Breast epithelium (tissue), 4 donors: ENCODE results near the gene CNOT2. TPM values are rescaled to one million over a fixed set of nuclear protein-coding genes. Genes with fewer than 3 reads are reported as not detected.

ENCODE experiments used
- DNase-seq, 2 donors: peaks; one replicate each; pipeline ENCODE4 v3.0.0-alpha.2; 2019; ENCODE audit warnings: low spot score in 2 of 2
- H3K27ac ChIP-seq, 2 donors: fragments of 200-600 bp; sonication (generic) in 1 of 2; one replicate each; pipeline ENCODE4 v1.5.1; 2016 to 2019; ENCODE audit warnings: mild to moderate bottlenecking in 1 of 2
- H3K27me3 ChIP-seq, 2 donors: fragments of 200-600 bp; sonication (generic) in 1 of 2; one replicate each; pipeline versions ENCODE4 v1.5.1 to v1.6.0; 2017 to 2019; ENCODE audit warnings: control low read depth in 1 of 2, mild to moderate bottlenecking in 1 of 2
- H3K36me3 ChIP-seq: fragments of 200-600 bp; one replicate; pipeline ENCODE4 v1.5.1; 2019
- H3K4me1 ChIP-seq, 2 donors: fragments of 200-600 bp; sonication (generic); one replicate each; pipeline ENCODE4 v1.5.1; 2016 to 2019; ENCODE audit warnings: control low read depth in 1 of 2
- H3K4me3 ChIP-seq, 3 donors: fragments of 200-600 bp; sonication (generic); 1 replicate in 2 of 3; 2 replicates in 1 of 3; pipeline ENCODE4 v1.5.1; 2016 to 2019; ENCODE audit warnings: mild to moderate bottlenecking in 3 of 3, moderate library complexity in 2 of 3
- H3K9me3 ChIP-seq, 2 donors: fragments of 200-600 bp; sonication (generic) in 1 of 2; one replicate each; pipeline ENCODE4 v1.5.1; 2016 to 2019; ENCODE audit warnings: control low read depth in 1 of 2
- CTCF ChIP-seq, 3 donors: fragments of 450-650 bp; IDR thresholded peaks; one replicate each; pipeline ENCODE4 v1.5.1; 2016 to 2017; ENCODE audit warnings: antibody characterized with exemption in 3 of 3, mild to moderate bottlenecking in 3 of 3, moderate library complexity in 3 of 3
- POLR2A ChIP-seq: fragments of 450-650 bp; IDR thresholded peaks from one replicate; pipeline ENCODE4 v1.6.1; 2016; ENCODE audit warnings: antibody characterized with exemption, mild to moderate bottlenecking, moderate library complexity
- POLR2AphosphoS5 ChIP-seq, 3 donors: sonication (generic); formaldehyde crosslinking; IDR thresholded peaks; one replicate each; pipeline ENCODE4 v1.6.1; 2017; ENCODE audit warnings: antibody characterized with exemption in 3 of 3
- intact Hi-C: fragments of 100-400 bp; cut with DNase I; formaldehyde crosslinking; loops from one replicate; pipeline ENCODE4 v1.15.1; 2023; ENCODE audit warnings: low total_unique reads
- total RNA-seq, 3 donors: library from RNA; depleted of rRNA; stranded (reverse); fragments of >200 nt; gene quantifications; one replicate each; pipeline ENCODE4 v1.1.0, GENCODE V29; 2016

Gene CNOT2
- total RNA-seq, 3 donors from 2014 or later = 132 to 275 (median 191) TPM

DNA sequence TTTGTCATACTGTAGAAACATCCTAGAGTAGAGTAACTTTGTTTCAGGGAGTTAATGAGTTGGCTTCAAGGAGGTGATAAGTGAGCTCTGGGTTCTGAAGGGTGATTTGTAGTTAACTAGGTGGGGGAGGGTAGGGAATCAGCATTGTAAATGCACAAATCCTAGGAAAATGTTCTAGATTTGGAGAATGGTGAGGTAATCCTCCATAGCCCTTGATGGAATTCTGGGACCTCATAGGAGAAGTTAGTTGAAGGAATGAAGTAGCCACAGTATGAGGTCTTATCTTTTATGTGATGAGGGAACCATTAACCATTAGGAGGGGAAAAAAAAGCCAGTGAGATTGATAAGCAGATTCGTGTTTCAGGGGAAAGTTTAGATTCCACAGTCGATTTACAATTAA lies 8.0 kb downstream of the CNOT2 start:
- no peak for DNase-seq
- Histone ChIP-seq H3K36me3 (no peaks in the 10 kb centered on the region), H3K27me3 (no peaks in the 10 kb centered on the region), H3K4me1 (no peaks in the 10 kb centered on the region), H3K4me3 (no peak overlapping the region), H3K9me3 (no peaks in the 10 kb centered on the region), H3K27ac (no peak overlapping the region)
- intact Hi-C loops = no loop called here
- TF ChIP-seq POLR2A (no peak), POLR2AphosphoS5 (IDR thresholded peaks at IDR 0.05) (no peak), CTCF (IDR thresholded peaks at IDR 0.05) (no peak)

DNA sequence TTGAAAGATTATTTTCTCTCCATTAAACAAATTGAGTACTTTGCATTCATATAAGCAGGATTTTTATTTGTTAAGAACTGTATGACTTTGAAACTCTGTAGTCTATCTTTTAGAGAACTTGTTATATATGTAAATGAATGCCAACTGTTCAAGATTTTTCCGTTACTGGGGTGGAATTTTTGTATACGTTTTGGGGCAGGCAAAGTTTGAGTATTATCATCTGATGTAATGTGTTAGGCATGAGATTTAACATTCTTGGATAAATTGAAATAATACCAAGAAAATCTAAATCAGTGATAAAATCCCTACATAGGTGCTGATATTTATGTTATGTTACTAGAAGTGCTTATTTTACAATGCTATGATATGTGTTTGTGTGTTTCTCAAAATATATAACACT lies 8.4 kb downstream of the CNOT2 start:
- Histone ChIP-seq H3K4me3 (no peak overlapping the region), H3K9me3 (no peaks in the 10 kb centered on the region), H3K27ac (no peak overlapping the region), H3K4me1 (no peaks in the 10 kb centered on the region), H3K36me3 (no peaks in the 10 kb centered on the region), H3K27me3 (no peaks in the 10 kb centered on the region)
- no peak for DNase-seq
- intact Hi-C loops = no loop called here
- TF ChIP-seq CTCF (IDR thresholded peaks at IDR 0.05) (no peak), POLR2A (no peak), POLR2AphosphoS5 (IDR thresholded peaks at IDR 0.05) (no peak)

- intact Hi-C loops = no loop called here
- TF ChIP-seq POLR2AphosphoS5 (IDR thresholded peaks at IDR 0.05) (no peak), POLR2A (no peak), CTCF (IDR thresholded peaks at IDR 0.05) (no peak)
These were observed 9.6 kb downstream of the CNOT2 start for GRCh38 chr12:70252832-70253231.

GRCh38 chr12:70254225-70254624 lies 11.0 kb downstream of the CNOT2 start:
- Histone ChIP-seq H3K4me3 (no peak overlapping the region), H3K4me1 (peaks cover 0 to 6% of the 10 kb centered on the region in 2 donors), H3K27me3 (no peaks in the 10 kb centered on the region), H3K27ac (no peak overlapping the region), H3K9me3 (no peaks in the 10 kb centered on the region), H3K36me3 (no peaks in the 10 kb centered on the region)
- DNase-seq = no peak
- intact Hi-C loops = no loop called here
- TF ChIP-seq POLR2AphosphoS5 (IDR thresholded peaks at IDR 0.05) (no peak), CTCF (IDR thresholded peaks at IDR 0.05) (no peak), POLR2A (no peak)

More at GRCh38 chr12:70252832-70253231, 9.6 kb downstream of the CNOT2 start:
- Histone ChIP-seq H3K27ac (no peak overlapping the region), H3K4me3 (no peak overlapping the region), H3K27me3 (no peaks in the 10 kb centered on the region), H3K4me1 (no peaks in the 10 kb centered on the region), H3K36me3 (no peaks in the 10 kb centered on the region), H3K9me3 (no peaks in the 10 kb centered on the region)
- DNase-seq = no peak

- peaks cover 0 to 6% of the 10 kb centered on the region in 2 donors for H3K4me1 ChIP-seq
- no peak overlapping the region for H3K4me3 ChIP-seq
- H3K27me3 ChIP-seq = no peaks in the 10 kb centered on the region
- no peak for DNase-seq
- no peak overlapping the region for H3K27ac ChIP-seq
- intact Hi-C loops = no loop called here
- H3K9me3 ChIP-seq = no peaks in the 10 kb centered on the region
- H3K36me3 ChIP-seq = no peaks in the 10 kb centered on the region
- no peak for TF ChIP-seq CTCF (IDR thresholded peaks at IDR 0.05)
- no peak for TF ChIP-seq POLR2AphosphoS5 (IDR thresholded peaks at IDR 0.05)
- TF ChIP-seq POLR2A = no peak
These were observed 11.6 kb downstream of the CNOT2 start for GRCh38 chr12:70254846-70255245.
